ENCODE results near the gene PCK1.

Gene PCK1

GRCh38 chr20:57564180-57564802 is 3.4 kb downstream of the PCK1 start:
- Mint-ChIP-seq H3K4me1 (no peaks in the 10 kb centered on the region), H3K9me3 (no peaks in the 10 kb centered on the region), H3K4me3 (no peak overlapping the region), H3K36me3 (peaks cover 5% of the 10 kb centered on the region), H3K27ac (no peak overlapping the region)
- ATAC-seq (no peak), DNase-seq (ENCODE audit: low spot score in 2 of 2) (no peak)

- Mint-ChIP-seq H3K4me3 (no peak overlapping the region), H3K36me3 (peaks cover 5% of the 10 kb centered on the region), H3K9me3 (no peaks in the 10 kb centered on the region), H3K27ac (no peak overlapping the region), H3K4me1 (no peaks in the 10 kb centered on the region)
- ATAC-seq (no peak), DNase-seq (ENCODE audit: low spot score in 2 of 2) (no peak)
Observed at GRCh38 chr20:57564951-57565642, 4.2 kb downstream of the PCK1 start.

GRCh38 chr20:57566399-57566798 is 5.5 kb downstream of the PCK1 start:
- peaks cover 5% of the 10 kb centered on the region for H3K36me3 Mint-ChIP-seq
- no peak overlapping the region for H3K4me3 Mint-ChIP-seq
- DNase-seq (ENCODE audit: low spot score in 2 of 2) (no peak), ATAC-seq (no peak)
- no peak overlapping the region for H3K27ac Mint-ChIP-seq
- H3K9me3 Mint-ChIP-seq = no peaks in the 10 kb centered on the region
- H3K4me1 Mint-ChIP-seq = no peaks in the 10 kb centered on the region

- ATAC-seq (no peak), DNase-seq (ENCODE audit: low spot score in 2 of 2) (no peak)
- Mint-ChIP-seq H3K9me3 (no peaks in the 10 kb centered on the region), H3K4me3 (no peak overlapping the region), H3K4me1 (no peaks in the 10 kb centered on the region), H3K27ac (no peak overlapping the region), H3K36me3 (peaks cover 5% of the 10 kb centered on the region)
Observed at GRCh38 chr20:57566803-57567459, 6.0 kb downstream of the PCK1 start.

- no peak for ATAC-seq
- no peaks in the 10 kb centered on the region for H3K4me1 Mint-ChIP-seq
Observed at GRCh38 chr20:57567471-57568079, 6.7 kb downstream of the PCK1 start.

GRCh38 chr20:57568088-57568896 is 7.4 kb downstream of the PCK1 start:
- Mint-ChIP-seq H3K36me3 (peaks cover 5% of the 10 kb centered on the region), H3K27ac (no peak overlapping the region)
- no peak for ATAC-seq

More at GRCh38 chr20:57567471-57568079, 6.7 kb downstream of the PCK1 start:
- Mint-ChIP-seq H3K9me3 (no peaks in the 10 kb centered on the region), H3K4me3 (no peak overlapping the region), H3K36me3 (peaks cover 5% of the 10 kb centered on the region), H3K27ac (no peak overlapping the region)
- no peak for DNase-seq (ENCODE audit: low spot score in 2 of 2)

GRCh38 chr20:57568960-57569359 is 8.1 kb downstream of the PCK1 start:
- ATAC-seq (no peak), DNase-seq (ENCODE audit: low spot score in 2 of 2) (no peak)
- Mint-ChIP-seq H3K4me1 (no peaks in the 10 kb centered on the region), H3K27ac (no peak overlapping the region), H3K9me3 (no peaks in the 10 kb centered on the region), H3K36me3 (peaks cover 5% of the 10 kb centered on the region), H3K4me3 (no peak overlapping the region)

More at GRCh38 chr20:57568088-57568896, 7.4 kb downstream of the PCK1 start:
- no peaks in the 10 kb centered on the region for H3K9me3 Mint-ChIP-seq
- no peak for DNase-seq (ENCODE audit: low spot score in 2 of 2)
- no peaks in the 10 kb centered on the region for H3K4me1 Mint-ChIP-seq
- H3K4me3 Mint-ChIP-seq = no peak overlapping the region

GRCh38 chr20:57570145-57570850 is 9.4 kb downstream of the PCK1 start:
- no peaks in the 10 kb centered on the region for H3K4me1 Mint-ChIP-seq

GRCh38 chr20:57570920-57571319 is 10.0 kb downstream of the PCK1 start:
- no peak for ATAC-seq
- Mint-ChIP-seq H3K36me3 (peaks cover 5% of the 10 kb centered on the region), H3K9me3 (no peaks in the 10 kb centered on the region), H3K4me1 (no peaks in the 10 kb centered on the region), H3K27ac (no peak overlapping the region), H3K4me3 (no peak overlapping the region)
- DNase-seq (ENCODE audit: low spot score in 2 of 2) = no peak

More at GRCh38 chr20:57570145-57570850, 9.4 kb downstream of the PCK1 start:
- H3K9me3 Mint-ChIP-seq = no peaks in the 10 kb centered on the region
- DNase-seq (ENCODE audit: low spot score in 2 of 2) = no peak
- peaks cover 5% of the 10 kb centered on the region for H3K36me3 Mint-ChIP-seq
- no peak overlapping the region for H3K27ac Mint-ChIP-seq
- no peak for ATAC-seq
- no peak overlapping the region for H3K4me3 Mint-ChIP-seq

- Mint-ChIP-seq H3K4me1 (no peaks in the 10 kb centered on the region), H3K36me3 (no peaks in the 10 kb centered on the region), H3K9me3 (no peaks in the 10 kb centered on the region), H3K4me3 (no peak overlapping the region), H3K27ac (no peak overlapping the region)
- no peak for ATAC-seq
- DNase-seq (ENCODE audit: low spot score in 2 of 2) = no peak
Observed at GRCh38 chr20:57571782-57572416, 11.0 kb downstream of the PCK1 start.

- ATAC-seq (no peak), DNase-seq (ENCODE audit: low spot score in 2 of 2) (no peak)
- no peak overlapping the region for H3K4me3 Mint-ChIP-seq
- no peaks in the 10 kb centered on the region for H3K4me1 Mint-ChIP-seq
- H3K27ac Mint-ChIP-seq = no peak overlapping the region
- H3K36me3 Mint-ChIP-seq = no peaks in the 10 kb centered on the region
- H3K9me3 Mint-ChIP-seq = no peaks in the 10 kb centered on the region
Observed at GRCh38 chr20:57573242-57573641, 12.3 kb downstream of the PCK1 start.

- no peak for DNase-seq (ENCODE audit: low spot score in 2 of 2)
- no peak overlapping the region for H3K4me3 Mint-ChIP-seq
Observed at GRCh38 chr20:57573894-57574293, 13.0 kb downstream of the PCK1 start.

GRCh38 chr20:57574954-57575353 is 14.0 kb downstream of the PCK1 start:
- Mint-ChIP-seq H3K36me3 (no peaks in the 10 kb centered on the region), H3K4me1 (no peaks in the 10 kb centered on the region), H3K27ac (no peak overlapping the region), H3K4me3 (no peak overlapping the region), H3K9me3 (no peaks in the 10 kb centered on the region)
- no peak for DNase-seq (ENCODE audit: low spot score in 2 of 2)
- no peak for ATAC-seq

More at GRCh38 chr20:57573894-57574293, 13.0 kb downstream of the PCK1 start:
- Mint-ChIP-seq H3K27ac (no peak overlapping the region), H3K9me3 (no peaks in the 10 kb centered on the region), H3K36me3 (no peaks in the 10 kb centered on the region), H3K4me1 (no peaks in the 10 kb centered on the region)
- no peak for ATAC-seq

- no peak for DNase-seq (ENCODE audit: low spot score in 2 of 2)
- no peak for ATAC-seq
- Mint-ChIP-seq H3K4me3 (no peak overlapping the region), H3K4me1 (no peaks in the 10 kb centered on the region), H3K9me3 (no peaks in the 10 kb centered on the region), H3K27ac (no peak overlapping the region), H3K36me3 (no peaks in the 10 kb centered on the region)
Observed at GRCh38 chr20:57576002-57576401, 15.1 kb downstream of the PCK1 start.
